AG04450 (cell line): ENCODE data around the gene CAMK4. TPM values are rescaled to one million over a fixed set of nuclear protein-coding genes. Genes with fewer than 3 reads are reported as not detected.
"Not testable (repeated sequence)": the region's sequence is repeated elsewhere in the genome, so short reads cannot be mapped to it uniquely, and the experiment has no call there.

Experiments used
- CTCF ChIA-PET: fragments of 300-600, 350-600 bp; formaldehyde crosslinking; extraction: SDS; loops from one replicate; lab custom pipeline; 2022; ENCODE audit warnings: antibody characterized with exemption, inconsistent platforms; lab: Charles Lee
- POLR2A ChIA-PET: fragments of 350-600 bp; formaldehyde crosslinking; extraction: SDS; loops from one replicate; lab custom pipeline; 2021; ENCODE audit warnings: antibody characterized with exemption, inconsistent platforms; lab: Yijun Ruan, JAX
- DNase-seq: peaks from one replicate; pipeline ENCODE4 v3.0.0-alpha.2; 2011; ENCODE audit warnings: low read depth, low spot score
- H3K27ac ChIP-seq: one replicate; pipeline ENCODE4 v1.5.1; 2012; ENCODE audit warnings: low read depth, low read length, control low read depth
- H3K27me3 ChIP-seq: one replicate; pipeline ENCODE4 v1.6.0; 2012; ENCODE audit warnings: low read length; ENCODE audit not compliant: control insufficient read depth, insufficient read depth
- H3K4me3 ChIP-seq: 2 replicates; pipeline ENCODE4 v1.5.1; 2011; ENCODE audit warnings: mild to moderate bottlenecking, low read depth, low read length, control low read depth
- H3K9me3 ChIP-seq: 2 replicates; pipeline ENCODE4 v1.5.1; 2012; ENCODE audit warnings: low read length; ENCODE audit not compliant: control insufficient read depth, insufficient read depth
- polyA plus RNA-seq: library from polyadenylated mRNA; depleted of rRNA; stranded (reverse); fragments of >200 nt; gene quantifications from 2 replicates; pipeline ENCODE4 v1.2.3, GENCODE V29; 2011
- TF ChIP-seq, protein P1 (sequence below): IDR thresholded peaks from 2 replicates; pipeline ENCODE4 v1.5.1; 2011; ENCODE audit warnings: low read depth, low read length, control low read depth, inconsistent platforms

Gene CAMK4
- polyA plus RNA-seq, 1 experiment: 3.2 TPM

DNA sequence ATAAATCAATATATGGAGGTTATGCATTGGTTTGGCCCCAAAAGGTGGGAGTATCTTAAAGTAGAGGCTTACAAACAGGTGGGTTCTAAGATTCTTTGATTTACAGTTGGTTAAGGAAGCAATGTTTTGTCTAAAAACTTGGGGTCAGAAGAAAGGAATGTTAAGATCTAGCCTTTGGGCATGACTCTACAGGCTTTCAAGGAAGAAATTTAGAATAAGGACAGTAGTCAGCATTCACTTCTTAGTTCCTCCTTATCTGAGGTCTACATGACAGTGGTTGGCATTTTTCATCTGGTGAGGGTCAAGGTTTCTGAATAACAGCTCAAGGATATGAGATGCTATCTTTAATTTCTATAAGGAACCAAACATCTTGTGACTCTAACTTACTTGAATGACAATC is 122.8 kb downstream of the CAMK4 start:
- DNase-seq: no peak
- Histone ChIP-seq H3K27ac (no peak overlapping the region), H3K4me3 (no peak overlapping the region), H3K9me3 (no peaks in the 10 kb centered on the region), H3K27me3 (no peaks in the 10 kb centered on the region)
- TF ChIP-seq, protein P1, sequence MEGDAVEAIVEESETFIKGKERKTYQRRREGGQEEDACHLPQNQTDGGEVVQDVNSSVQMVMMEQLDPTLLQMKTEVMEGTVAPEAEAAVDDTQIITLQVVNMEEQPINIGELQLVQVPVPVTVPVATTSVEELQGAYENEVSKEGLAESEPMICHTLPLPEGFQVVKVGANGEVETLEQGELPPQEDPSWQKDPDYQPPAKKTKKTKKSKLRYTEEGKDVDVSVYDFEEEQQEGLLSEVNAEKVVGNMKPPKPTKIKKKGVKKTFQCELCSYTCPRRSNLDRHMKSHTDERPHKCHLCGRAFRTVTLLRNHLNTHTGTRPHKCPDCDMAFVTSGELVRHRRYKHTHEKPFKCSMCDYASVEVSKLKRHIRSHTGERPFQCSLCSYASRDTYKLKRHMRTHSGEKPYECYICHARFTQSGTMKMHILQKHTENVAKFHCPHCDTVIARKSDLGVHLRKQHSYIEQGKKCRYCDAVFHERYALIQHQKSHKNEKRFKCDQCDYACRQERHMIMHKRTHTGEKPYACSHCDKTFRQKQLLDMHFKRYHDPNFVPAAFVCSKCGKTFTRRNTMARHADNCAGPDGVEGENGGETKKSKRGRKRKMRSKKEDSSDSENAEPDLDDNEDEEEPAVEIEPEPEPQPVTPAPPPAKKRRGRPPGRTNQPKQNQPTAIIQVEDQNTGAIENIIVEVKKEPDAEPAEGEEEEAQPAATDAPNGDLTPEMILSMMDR: no peak
- ChIA-PET POLR2A (no interaction called here), CTCF (no interaction called here)

DNA sequence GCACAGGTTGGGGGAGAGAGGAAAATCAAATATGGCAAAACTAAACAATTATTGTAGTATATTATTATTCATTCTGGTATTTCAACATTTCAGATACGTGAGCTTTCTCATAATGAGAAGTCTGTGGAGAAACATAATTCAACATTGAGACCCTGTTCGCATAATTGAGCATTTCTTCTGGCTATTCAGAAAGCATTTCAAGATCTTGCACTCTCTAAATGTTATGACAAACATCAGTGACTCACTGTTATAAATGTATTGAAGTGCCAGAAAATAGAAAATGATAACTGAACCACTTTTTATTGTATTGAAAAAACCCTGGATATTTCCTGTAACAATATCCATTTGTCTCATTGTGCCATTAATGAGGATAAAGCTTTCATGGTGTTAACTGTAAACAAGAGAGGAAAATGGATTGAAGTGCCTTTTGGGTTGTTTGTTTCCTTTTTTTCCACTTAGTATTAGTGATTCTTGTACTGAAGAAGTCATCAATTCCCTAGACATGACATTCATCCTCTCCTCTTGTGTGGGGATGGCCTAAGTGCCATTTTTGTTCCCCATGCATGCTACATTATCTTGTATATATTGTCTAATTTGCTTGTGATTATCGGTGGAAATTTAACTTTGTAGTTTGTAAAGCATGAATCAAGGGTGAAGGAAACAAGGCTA is 124.6 kb downstream of the CAMK4 start:
- CTCF ChIA-PET: no interaction called here

DNA sequence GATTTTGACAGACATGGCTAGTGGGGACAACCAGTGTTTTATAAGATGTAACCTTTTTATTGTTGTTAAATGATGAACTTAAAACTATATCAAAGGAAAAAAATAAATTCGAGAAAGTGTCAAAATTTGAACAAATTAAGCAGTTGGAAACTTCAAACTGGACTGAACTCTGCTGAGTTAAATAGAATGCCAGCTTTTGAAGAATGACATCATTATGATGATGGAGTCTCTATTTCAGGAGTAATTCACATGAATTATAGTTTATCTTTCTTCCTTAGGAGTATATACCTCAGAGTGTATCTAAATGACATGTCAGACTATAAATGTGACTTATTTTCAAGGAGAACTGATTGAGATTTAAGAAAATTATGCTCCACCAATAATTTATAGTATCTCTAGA is 125.2 kb downstream of the CAMK4 start:
- Histone ChIP-seq H3K27me3 (no peaks in the 10 kb centered on the region), H3K4me3 (no peak overlapping the region), H3K9me3 (no peaks in the 10 kb centered on the region), H3K27ac (no peak overlapping the region)
- DNase-seq: no peak
- ChIA-PET CTCF (no interaction called here), POLR2A (no interaction called here)
- TF ChIP-seq, protein P1: no peak

More for the DNA sequence above, 124.6 kb downstream of the CAMK4 start:
- TF ChIP-seq, protein P1: no peak
- POLR2A ChIA-PET: no interaction called here
- DNase-seq: no peak
- no peaks in the 10 kb centered on the region for H3K9me3 ChIP-seq
- no peak overlapping the region for H3K27ac ChIP-seq
- H3K27me3 ChIP-seq: no peaks in the 10 kb centered on the region
- H3K4me3 ChIP-seq: no peak overlapping the region

GRCh38 chr5:111353035-111353434 is 128.9 kb downstream of the CAMK4 start:
- no peak overlapping the region for H3K4me3 ChIP-seq
- POLR2A ChIA-PET: no interaction called here
- CTCF ChIA-PET: no interaction called here
- no peak for DNase-seq
- no peaks in the 10 kb centered on the region for H3K27me3 ChIP-seq
- no peaks in the 10 kb centered on the region for H3K9me3 ChIP-seq
- TF ChIP-seq, protein P1: no peak
- no peak overlapping the region for H3K27ac ChIP-seq

GRCh38 chr5:111358726-111359125 is 134.5 kb downstream of the CAMK4 start:
- H3K4me3 ChIP-seq, POLR2A ChIA-PET, CTCF ChIA-PET, DNase-seq, H3K9me3 ChIP-seq, H3K27me3 ChIP-seq, H3K27ac ChIP-seq: not testable (repeated sequence)
